NCI-H345 treated with DMSO at 0.1 percent for 48 hours (cell line): ENCODE results near the gene FAM200B.

Experiments
- DNase-seq: peaks from one replicate; lab custom pipeline; 2025; ENCODE audit not compliant: unreplicated experiment; lab: John Stamatoyannopoulos, UW

The FAM200B gene

DNA sequence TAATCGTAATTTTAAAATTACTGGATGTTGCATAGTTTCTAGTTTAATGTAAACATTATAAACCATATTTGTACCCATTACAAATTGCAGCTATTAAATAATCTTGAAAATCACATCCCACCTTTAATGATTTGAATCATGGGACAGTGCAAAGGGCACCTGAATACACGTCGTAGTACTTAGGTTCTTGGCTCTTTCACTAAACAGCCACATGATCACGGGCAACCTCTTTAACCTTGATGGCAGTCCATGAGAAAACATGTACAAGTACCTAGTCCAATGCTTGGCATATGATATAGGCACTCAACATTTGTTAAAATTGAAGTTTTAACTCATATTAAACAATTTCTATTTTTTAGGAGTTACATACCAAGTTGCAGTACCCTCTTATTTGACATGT is 14.6 kb upstream of the FAM200B start:
- no peak for DNase-seq

DNA sequence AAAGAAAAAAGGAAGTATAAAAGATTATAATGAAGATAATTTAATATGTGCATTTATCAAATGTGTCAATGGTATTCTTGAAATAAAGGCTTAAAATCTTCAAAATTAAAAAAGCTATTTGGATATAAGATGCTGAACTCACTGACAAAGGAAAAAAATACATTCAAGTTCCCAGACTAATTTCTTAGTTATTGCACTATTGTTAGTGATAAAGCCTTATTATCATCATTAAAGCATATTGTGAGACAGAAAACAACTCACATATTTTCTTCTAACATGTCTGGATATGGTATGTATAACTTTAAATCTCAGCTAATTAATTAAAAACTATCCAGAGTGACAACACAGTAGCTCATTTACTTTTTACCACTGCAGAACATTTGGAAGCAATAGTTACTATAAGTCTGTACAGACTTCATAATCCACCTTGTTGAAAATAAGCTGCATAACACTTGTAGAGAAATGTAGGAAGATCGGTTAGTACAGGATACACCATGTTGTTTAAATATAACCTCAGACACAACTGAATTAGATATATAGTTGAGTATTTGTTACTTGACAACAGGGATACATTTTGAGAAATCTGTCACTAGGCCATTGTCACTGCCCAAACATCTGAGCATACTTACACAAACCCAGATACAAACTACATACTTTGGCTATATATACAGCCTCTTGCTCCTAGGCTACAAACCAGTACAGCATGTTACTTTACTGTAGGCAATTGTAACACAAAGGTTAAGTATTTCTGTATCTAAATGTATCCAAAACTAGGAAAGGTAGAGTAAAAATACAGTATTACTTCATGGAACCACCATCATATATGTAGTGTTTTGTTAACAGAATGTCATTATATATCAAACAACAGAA is 12.8 kb upstream of the FAM200B start:
- DNase-seq = no peak

DNA sequence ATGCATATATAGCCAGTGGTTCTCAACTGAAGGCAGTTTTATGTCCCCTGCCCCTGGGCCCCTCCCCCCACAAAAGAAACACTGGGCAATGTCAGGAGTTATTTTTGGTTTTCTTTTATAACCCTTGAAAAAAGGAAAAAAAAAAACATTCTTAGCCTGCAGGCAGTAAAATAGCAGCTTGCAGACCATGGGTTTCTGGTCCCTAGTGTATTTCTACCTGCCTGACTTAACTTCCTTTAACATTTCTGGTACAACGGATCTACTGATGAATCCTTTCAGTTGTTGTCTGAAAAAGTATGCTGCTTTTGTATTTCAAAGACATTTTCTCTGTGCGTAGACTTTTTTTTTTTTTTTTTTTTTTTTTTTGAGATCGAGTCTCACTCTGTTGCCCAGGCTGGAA is 11.1 kb upstream of the FAM200B start:
- no peak for DNase-seq

- DNase-seq = no peak
These were observed 9.5 kb upstream of the FAM200B start for GRCh38 chr4:15672101-15672500.

DNA sequence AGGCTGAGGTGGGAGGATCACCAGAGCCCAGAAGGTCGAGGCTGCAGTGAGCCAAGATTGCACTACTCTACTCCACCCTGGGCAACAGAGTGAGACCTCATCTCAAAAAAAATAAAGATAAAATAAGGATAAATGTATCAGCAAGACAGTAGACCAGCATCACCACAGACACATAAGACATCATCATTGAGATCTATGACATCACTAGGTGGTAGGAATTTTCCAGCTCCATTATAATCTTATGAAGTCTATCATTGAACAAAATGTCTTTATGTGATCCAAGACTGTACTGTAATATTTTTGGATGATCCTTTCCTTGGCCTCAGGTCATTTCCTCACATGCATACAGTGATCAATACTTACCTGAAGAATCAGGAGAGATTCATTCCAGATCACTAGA is 8.3 kb upstream of the FAM200B start:
- no peak for DNase-seq

DNA sequence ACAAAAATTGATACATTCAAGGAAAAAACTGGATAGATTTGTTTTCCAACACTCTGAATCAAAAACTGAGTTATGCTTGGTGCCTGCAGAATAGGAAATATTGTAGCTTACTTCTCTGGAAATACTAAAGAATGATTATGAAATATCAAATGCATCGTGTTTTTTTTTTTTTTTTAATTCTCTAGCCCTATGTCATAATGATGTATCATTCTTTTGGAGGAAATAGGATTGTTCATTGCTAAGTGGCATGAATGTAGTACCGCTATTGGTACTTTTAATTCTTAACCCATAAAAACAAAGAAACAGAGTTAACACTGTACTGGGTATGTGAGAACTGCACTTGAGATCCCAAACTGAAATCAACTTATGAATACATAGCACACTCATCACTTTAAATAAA is 7.6 kb upstream of the FAM200B start:
- DNase-seq = no peak

GRCh38 chr4:15674926-15675325 is 6.7 kb upstream of the FAM200B start:
- DNase-seq = no peak

DNA sequence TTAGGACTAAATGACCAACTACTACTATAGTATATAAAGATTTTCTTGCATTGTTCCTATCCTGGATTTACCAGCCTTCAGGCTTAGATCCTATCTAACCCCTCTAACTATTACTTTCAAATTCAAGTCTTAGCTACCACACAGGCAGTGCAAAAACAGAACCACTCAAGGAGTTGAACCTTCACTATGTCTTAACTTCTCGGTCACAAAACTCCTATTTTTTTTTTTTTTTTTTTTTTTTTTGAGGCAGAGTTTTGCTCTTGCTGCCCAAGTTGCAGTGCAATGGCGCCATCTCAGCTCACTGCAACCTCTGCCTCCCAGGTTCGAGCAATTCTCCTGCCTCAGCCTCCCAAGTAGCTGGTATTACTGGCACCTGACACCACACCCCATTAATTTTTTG is 6.3 kb upstream of the FAM200B start:
- no peak for DNase-seq

GRCh38 chr4:15676039-15676438 is 5.6 kb upstream of the FAM200B start:
- DNase-seq = no peak

DNA sequence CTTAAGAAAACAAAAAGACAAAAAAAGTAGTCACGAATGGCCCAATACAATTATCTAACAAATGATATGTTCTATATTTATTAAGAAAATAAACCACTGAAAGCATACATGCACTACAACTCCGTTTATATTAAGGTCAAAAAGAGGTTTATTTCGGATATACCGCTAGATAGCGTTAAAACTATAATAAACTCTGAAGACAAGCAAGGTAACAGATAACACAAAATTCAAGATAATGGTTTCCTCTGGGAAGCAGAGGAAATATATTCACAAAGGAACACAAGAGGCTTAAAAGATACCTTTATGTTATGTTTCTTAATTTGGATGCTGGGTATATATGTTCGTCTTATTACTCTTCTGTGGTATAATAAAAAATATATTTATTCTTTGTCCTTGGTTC is 4.7 kb upstream of the FAM200B start:
- DNase-seq = no peak

DNA sequence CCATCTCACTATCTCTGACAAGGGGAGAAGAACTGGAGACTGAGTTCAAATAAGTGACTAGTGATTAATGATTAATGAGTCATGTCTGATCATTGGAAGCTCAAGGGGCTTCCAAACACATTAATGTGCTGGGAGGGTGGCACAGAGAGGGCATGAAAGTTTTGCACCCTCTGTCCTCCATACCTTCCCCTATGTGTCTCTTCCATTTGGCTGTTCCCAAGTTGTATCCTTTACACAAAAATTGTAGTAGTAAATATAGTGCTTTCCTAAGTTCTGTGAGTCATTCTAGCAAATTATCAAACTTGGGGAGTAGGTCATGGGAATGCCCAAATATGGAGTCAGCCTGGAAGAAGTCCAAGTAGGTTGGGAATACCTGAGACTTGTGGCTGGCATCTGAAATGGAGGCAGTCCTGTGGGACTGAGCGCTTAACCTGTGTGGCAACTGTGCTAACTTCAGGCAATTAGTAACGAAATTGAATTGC is 4.1 kb upstream of the FAM200B start:
- no peak for DNase-seq

DNA sequence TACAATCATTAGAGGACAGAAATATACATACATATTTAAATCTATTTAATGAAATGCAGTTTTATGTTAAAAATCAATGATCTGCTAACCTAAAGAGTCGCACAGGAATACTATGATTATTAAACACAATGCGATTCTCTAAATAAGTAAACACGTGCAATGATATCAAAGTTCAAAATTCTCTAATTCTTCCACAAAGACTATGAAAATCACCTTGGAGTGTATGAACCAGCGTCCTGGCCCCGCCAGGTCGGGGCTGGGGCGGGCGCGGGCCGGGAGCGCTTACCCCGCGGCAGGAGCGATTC is 608 bp upstream of the FAM200B start:
- DNase-seq = no peak

- DNase-seq = no peak
These were observed 865 bp downstream of the FAM200B start for GRCh38 chr4:15682242-15683142.

- no peak for DNase-seq
These were observed 1.5 kb downstream of the FAM200B start for GRCh38 chr4:15683143-15683495.

GRCh38 chr4:15684498-15684897 is 2.9 kb downstream of the FAM200B start:
- no peak for DNase-seq

DNA sequence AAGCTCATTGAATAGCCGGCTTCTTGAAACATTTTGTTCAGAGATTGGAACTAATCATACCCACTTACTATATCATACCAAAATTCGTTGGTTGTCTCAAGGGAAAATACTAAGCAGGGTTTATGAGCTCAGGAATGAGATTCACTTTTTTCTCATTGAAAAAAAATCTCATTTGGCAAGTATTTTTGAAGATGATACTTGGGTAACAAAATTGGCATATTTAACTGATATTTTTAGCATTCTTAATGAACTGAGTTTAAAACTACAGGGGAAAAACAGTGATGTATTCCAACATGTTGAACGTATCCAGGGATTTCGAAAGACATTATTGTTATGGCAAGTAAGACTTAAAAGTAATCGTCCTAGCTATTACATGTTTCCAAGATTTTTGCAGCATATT is 6.4 kb downstream of the FAM200B start:
- DNase-seq = no peak

DNA sequence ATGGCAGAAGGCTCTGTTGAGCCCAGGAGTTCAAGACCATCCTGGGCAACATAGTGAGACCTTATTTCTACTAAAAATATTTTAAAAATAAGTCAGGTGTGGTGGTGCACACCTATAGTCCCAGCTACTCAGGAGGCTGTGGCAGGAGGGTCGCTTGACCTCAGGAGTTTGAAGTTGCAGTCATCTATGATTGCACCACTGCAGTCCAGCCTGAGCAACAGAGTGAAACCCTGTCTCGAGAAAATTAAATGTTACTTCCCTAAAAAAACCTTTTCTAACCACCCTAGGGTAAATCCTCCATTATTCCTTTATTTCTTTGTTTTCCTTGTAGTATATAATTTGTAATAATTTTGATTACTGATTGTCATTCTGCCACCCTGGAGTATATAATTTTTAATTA is 7.9 kb downstream of the FAM200B start:
- DNase-seq = no peak

DNA sequence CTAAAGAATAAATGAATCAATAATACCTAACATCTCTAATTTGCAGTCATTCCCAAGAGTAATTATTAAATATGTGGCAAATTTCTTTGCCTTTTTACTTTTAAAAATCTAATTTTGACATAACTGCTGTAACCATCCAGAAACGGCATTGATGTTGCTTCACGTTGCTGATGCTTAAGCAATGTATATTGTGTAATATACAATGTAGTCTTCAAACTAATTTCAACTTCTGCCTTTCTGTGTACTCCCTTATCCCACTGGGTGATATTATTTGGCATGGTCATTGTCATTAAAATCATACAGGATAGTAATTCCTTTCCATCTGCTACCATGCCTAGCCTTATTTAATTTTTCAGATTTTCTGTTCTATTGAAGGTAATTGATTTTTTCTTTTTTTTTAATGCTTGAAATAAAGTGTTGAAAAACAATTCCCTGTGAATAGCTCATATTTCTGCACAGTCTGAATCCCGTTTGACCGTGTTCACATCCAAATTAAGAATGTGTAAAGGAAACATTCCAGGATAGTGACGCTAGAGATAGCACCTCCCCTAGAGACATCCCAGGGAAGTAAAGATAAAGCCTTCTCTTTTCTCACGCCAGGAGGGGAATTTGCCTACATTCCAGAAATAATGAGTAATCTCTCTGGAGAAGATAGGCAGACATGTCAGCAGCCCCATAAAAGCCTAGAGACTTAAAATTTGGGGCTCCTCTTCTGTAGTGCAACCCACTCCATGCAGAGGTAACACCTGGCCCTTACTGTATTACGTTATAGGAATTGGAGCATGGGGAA is 8.6 kb downstream of the FAM200B start:
- no peak for DNase-seq

- no peak for DNase-seq
These were observed 9.9 kb downstream of the FAM200B start for GRCh38 chr4:15691346-15692135.

- no peak for DNase-seq
These were observed 11.0 kb downstream of the FAM200B start for GRCh38 chr4:15692602-15693001.

DNA sequence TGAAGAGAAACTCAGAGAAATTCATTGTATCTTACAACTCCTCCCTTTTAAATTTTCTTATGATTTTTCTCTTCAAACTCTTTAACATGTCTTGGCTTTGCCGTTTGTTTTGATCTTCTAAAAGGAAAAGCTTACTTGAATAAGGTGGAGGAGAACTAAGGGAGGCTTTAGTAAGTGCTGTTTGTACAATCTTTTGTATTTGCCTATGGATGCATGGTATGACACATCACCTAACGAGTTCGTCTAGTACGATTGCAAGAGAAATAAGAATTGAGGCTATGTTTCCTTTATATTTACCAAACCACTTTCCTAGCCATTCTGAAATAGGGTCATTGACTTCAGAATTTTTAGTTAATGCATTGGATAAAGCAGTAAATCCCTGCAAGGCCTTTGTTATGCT is 12.8 kb downstream of the FAM200B start:
- no peak for DNase-seq
